HepG2 (cell line): Measurements from ENCODE around the gene BHLHE23. TPM values are rescaled to one million over a fixed set of nuclear protein-coding genes. Genes with fewer than 3 reads are reported as not detected.

ENCODE experiments used
- ATAC-seq: fragments of 200-7000 bp; cut with Tn5 transposase; 3 replicates; pipeline ENCODE4 v1.9.1; 2020; ENCODE audit warnings: mild to moderate bottlenecking, moderate library complexity
- BruUV-seq: library from RNA; stranded (reverse); fragments of 400-500 nt; replicated peaks from 2 replicates; lab custom pipeline; 2021; lab: Mats Ljungman, UMichigan
- CTCF ChIA-PET: fragments of 300-600 bp; formaldehyde crosslinking; extraction: SDS; loops from one replicate; lab custom pipeline; 2021; ENCODE audit warnings: low total read pairs, inconsistent platforms, low intra/inter-chr PET ratio; lab: Yijun Ruan, JAX
- POLR2A ChIA-PET: fragments of 350-600 bp; sonication (Branson Sonifier 250); formaldehyde crosslinking; loops from one replicate; lab custom pipeline; 2020; ENCODE audit warnings: antibody characterized with exemption, inconsistent platforms; lab: Yijun Ruan, JAX
- DNase-seq: peaks from one replicate; pipeline ENCODE4 v3.0.0-alpha.2; 2015; ENCODE audit warnings: low spot score
- FAIRE-seq: peaks from 3 replicates; lab custom pipeline; 2011; peaks lifted over from hg19 to GRCh38; lab: Jason Lieb, UNC
- H2AFZ ChIP-seq: one replicate; pipeline ENCODE4 v1.6.1; 2011; ENCODE audit warnings: low read length, inconsistent platforms
- H3K27ac ChIP-seq: fragments of 300-600 bp; 3 replicates; pipeline ENCODE4 v1.8.0; 2011; ENCODE audit warnings: mixed run types, mild to moderate bottlenecking, mixed read lengths, low read length, inconsistent platforms; ENCODE audit not compliant: insufficient read depth; ENCODE audit errors: extremely low read length
- H3K27me3 ChIP-seq, 2 experiments: fragments of 200-600 bp in 1 of 2; 2 replicates in 1 of 2; 3 replicates in 1 of 2; pipeline versions ENCODE4 v1.6.0 to v1.8.0; 2011; ENCODE audit warnings: low read length in 2 of 2, mild to moderate bottlenecking in 2 of 2, moderate library complexity in 2 of 2, inconsistent platforms in 1 of 2; ENCODE audit not compliant: insufficient read depth in 2 of 2, control insufficient read depth in 1 of 2
- H3K36me3 ChIP-seq, 2 experiments: fragments of 200-600 bp in 1 of 2; replicated peaks in 1 of 2; 2 replicates in 1 of 2; 3 replicates in 1 of 2; pipeline versions ENCODE4 v1.5.1 to v1.8.0; 2011; ENCODE audit warnings: low read length in 2 of 2, inconsistent platforms in 1 of 2; ENCODE audit not compliant: insufficient read depth in 2 of 2, control insufficient read depth in 1 of 2
- H3K4me1 ChIP-seq: 2 replicates; pipeline ENCODE4 v1.5.1; 2012; ENCODE audit warnings: low read length, inconsistent platforms; ENCODE audit not compliant: insufficient read depth
- H3K4me2 ChIP-seq: 2 replicates; pipeline ENCODE4 v1.6.0; 2011; ENCODE audit warnings: low read depth, low read length, inconsistent platforms
- H3K4me3 ChIP-seq, 3 experiments: fragments of 200-600 bp in 1 of 3; sonication (generic), shearing (Covaris generic) in 1 of 3; replicated peaks in 1 of 3; 2 replicates each; pipeline ENCODE4 v1.5.1; 2011 to 2016; ENCODE audit warnings: low read length in 3 of 3, inconsistent platforms in 2 of 3, low read depth in 2 of 3, mild to moderate bottlenecking in 2 of 3, control low read depth in 1 of 3, mixed read lengths in 1 of 3; ENCODE audit not compliant: insufficient read depth in 1 of 3
- H3K79me2 ChIP-seq: one replicate; pipeline ENCODE4 v1.6.1; 2011; ENCODE audit warnings: low read length, inconsistent platforms; ENCODE audit not compliant: insufficient read depth
- H3K9ac ChIP-seq: 2 replicates; pipeline ENCODE4 v1.6.0; 2011; ENCODE audit warnings: mild to moderate bottlenecking, low read depth, low read length, inconsistent platforms; ENCODE audit not compliant: insufficient read depth
- H3K9me3 ChIP-seq: 2 replicates; pipeline ENCODE4 v1.5.1; 2012; ENCODE audit warnings: mild to moderate bottlenecking, low read length
- H4K20me1 ChIP-seq: 2 replicates; pipeline ENCODE4 v1.6.0; 2011; ENCODE audit warnings: inconsistent platforms, mild to moderate bottlenecking, low read length, moderate library complexity; ENCODE audit not compliant: insufficient read depth
- ARNT ChIP-seq: fragments of 450-650 bp; IDR thresholded peaks from 2 replicates; pipeline ENCODE4 v1.6.1; 2017
- KLF9 ChIP-seq: IDR thresholded peaks from 2 replicates; pipeline ENCODE4 v1.6.1; 2016; ENCODE audit warnings: low read depth
- PCBP1 ChIP-seq: fragments of 200-400 bp; formaldehyde crosslinking; IDR thresholded peaks from 2 replicates; pipeline ENCODE4 v1.6.1; 2017; ENCODE audit warnings: mild to moderate bottlenecking, low read depth, low read length, borderline replicate concordance
- PCBP2 ChIP-seq: fragments of 200-400 bp; formaldehyde crosslinking; optimal IDR thresholded peaks from 2 replicates; pipeline ENCODE3; 2018; ENCODE audit warnings: low read length, low read depth; ENCODE audit not compliant: poor library complexity, severe bottlenecking
- POLR2G ChIP-seq: fragments of 200-400 bp; formaldehyde crosslinking; IDR thresholded peaks from 2 replicates; pipeline ENCODE4 v1.6.1; 2018; ENCODE audit warnings: mild to moderate bottlenecking, low read depth, low read length, moderate library complexity
- XRCC5 ChIP-seq: fragments of 200-400 bp; formaldehyde crosslinking; optimal IDR thresholded peaks from 2 replicates; pipeline ENCODE3; 2017; ENCODE audit warnings: mild to moderate bottlenecking, low read length
- WGBS: methylation state at CpG from one replicate; pipeline ENCODE4 v1.1.6; 2017; ENCODE audit warnings: low lambda C conversion rate; 5-methylcytosine and 5-hydroxymethylcytosine counted together
- in situ Hi-C: cut with HindIII; loops from 2 replicates; pipeline ENCODE4 v1.10.0; 2017; ENCODE audit warnings: low pct_unique_long_range_greater_than_20kb; ENCODE audit not compliant: extremely low pct_ligation_motif_present
- intact Hi-C: fragments of 100-400 bp; cut with micrococcal nuclease; formaldehyde crosslinking; loops from one replicate; pipeline ENCODE4 v1.10.0; 2022; ENCODE audit not compliant: unreplicated experiment
- polyA plus RNA-seq, 8 experiments: library from polyadenylated mRNA; depleted of rRNA in 3 of 8; stranded (reverse) in 7 of 8; unstranded in 1 of 8; fragments of >200 nt; fragmentation: Illumina TruSeq in 4 of 8; extraction: Trizol in 4 of 8; gene quantifications; 2 replicates each; pipeline versions ENCODE4 v1.2.1 to v1.2.3, GENCODE V29; 2011 to 2016; ENCODE audit warnings: low read depth in 4 of 8, missing spikeins in 1 of 8, mixed read lengths in 1 of 8; ENCODE audit not compliant: insufficient read depth in 1 of 8
- total RNA-seq, 5 experiments: library from RNA; depleted of rRNA; stranded (reverse); fragments of >200 nt; fragmentation: Illumina TruSeq; extraction: Trizol; gene quantifications; 2 replicates each; pipeline ENCODE4 v1.2.3, GENCODE V29; 2016; ENCODE audit warnings: low read depth in 1 of 5

The BHLHE23 gene
- total and polyA plus RNA-seq, 2 of the 13 experiments (the other 11 are each of a cell fraction or from before 2014, with no cell fraction given) = not detected

DNA sequence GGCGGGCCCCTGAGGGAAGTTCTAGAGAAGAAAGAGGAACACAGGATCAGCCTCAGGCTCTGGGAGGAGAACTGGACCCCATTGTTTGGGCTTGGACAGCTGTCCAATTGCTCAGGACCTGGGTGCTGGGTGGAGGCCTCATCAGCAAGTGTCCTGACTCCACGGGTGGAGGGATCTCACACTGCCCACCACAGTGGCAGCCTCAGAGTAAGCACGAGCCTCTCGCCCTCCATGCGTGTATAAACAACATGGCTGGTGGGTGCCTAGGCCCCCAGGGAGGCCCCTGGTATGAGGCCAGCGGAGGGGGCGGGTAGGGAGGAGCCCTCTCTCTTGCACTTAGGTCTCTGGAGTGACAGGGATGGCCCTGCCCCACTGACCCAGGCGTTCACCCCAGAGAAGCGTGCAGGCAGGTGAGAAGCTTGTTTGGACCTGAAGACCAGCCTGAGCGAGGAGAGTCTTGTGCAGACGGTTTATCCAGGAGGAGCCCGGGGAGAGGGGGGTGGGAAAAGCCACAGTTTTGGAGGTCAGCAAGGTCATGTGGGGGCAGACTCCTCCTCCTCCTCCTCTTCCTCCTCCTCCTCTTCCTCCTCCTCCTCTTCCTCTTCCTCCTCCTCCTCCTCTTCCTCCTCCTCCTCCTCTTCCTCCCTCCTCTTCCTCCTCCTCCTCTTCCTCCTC lies 41.9 kb upstream of the BHLHE23 start:
- BruUV-seq = no TSS peak
- Histone ChIP-seq H3K4me3 (no peak overlapping the region), H3K79me2 (no peaks in the 10 kb centered on the region), H3K4me1 (peaks cover 9% of the 10 kb centered on the region), H3K27me3 (peaks cover 38 to 96% of the 10 kb centered on the region in 2 experiments), H2AFZ (no peak overlapping the region), H3K27ac (no peak overlapping the region), H3K36me3 (no peaks in the 10 kb centered on the region), H3K9me3 (no peaks in the 10 kb centered on the region), H3K4me2 (no peak overlapping the region), H3K9ac (no peak overlapping the region), H4K20me1 (peaks cover 10% of the 10 kb centered on the region; the same call in 1 of the 2 replicates)
- intact Hi-C loops = no loop called here
- ATAC-seq (peak; percentile 7), FAIRE-seq (no peak), DNase-seq (no peak)
- ChIA-PET POLR2A (no interaction called here), CTCF (no interaction called here)
- TF ChIP-seq POLR2G (no peak), XRCC5 (peak; percentile 22), PCBP2 (peak; percentile 51), ARNT (no peak), PCBP1 (peak; percentile 83; the same call in 1 of the 2 replicates)
- in situ Hi-C loops = no loop called here
- WGBS = 22% methylated on average over 12 of the region's 12 CpGs

GRCh38 chr20:63047946-63048345 lies 41.2 kb upstream of the BHLHE23 start:
- no TSS peak for BruUV-seq
- Histone ChIP-seq H3K27me3 (peaks cover 43 to 96% of the 10 kb centered on the region in 2 experiments), H3K4me1 (peaks cover 7% of the 10 kb centered on the region), H2AFZ (no peak overlapping the region), H3K36me3 (no peaks in the 10 kb centered on the region), H4K20me1 (peaks cover 10% of the 10 kb centered on the region; the same call in 1 of the 2 replicates), H3K4me2 (no peak overlapping the region), H3K4me3 (no peak overlapping the region), H3K9me3 (no peaks in the 10 kb centered on the region), H3K27ac (no peak overlapping the region), H3K9ac (no peak overlapping the region), H3K79me2 (no peaks in the 10 kb centered on the region)
- POLR2A ChIA-PET = no interaction called here
- WGBS = 41% methylated on average over 10 of the region's 10 CpGs
- ATAC-seq (no peak), DNase-seq (no peak), FAIRE-seq (no peak)
- CTCF ChIA-PET = no interaction called here
- intact Hi-C loops (no loop called here), in situ Hi-C loops (no loop called here)
- TF ChIP-seq KLF9 = no peak
